ENCODE measurements around the gene LSM5.
"Not testable (repeated sequence)": the region's sequence is repeated elsewhere in the genome, so short reads cannot be mapped to it uniquely, and the experiment has no call there.

Gene LSM5

GRCh38 chr7:32470871-32471270 is 19.3 kb downstream of the LSM5 start:
- no peak for TF ChIP-seq ZFX (IDR thresholded peaks at IDR 0.05)
- TF ChIP-seq, protein P1, sequence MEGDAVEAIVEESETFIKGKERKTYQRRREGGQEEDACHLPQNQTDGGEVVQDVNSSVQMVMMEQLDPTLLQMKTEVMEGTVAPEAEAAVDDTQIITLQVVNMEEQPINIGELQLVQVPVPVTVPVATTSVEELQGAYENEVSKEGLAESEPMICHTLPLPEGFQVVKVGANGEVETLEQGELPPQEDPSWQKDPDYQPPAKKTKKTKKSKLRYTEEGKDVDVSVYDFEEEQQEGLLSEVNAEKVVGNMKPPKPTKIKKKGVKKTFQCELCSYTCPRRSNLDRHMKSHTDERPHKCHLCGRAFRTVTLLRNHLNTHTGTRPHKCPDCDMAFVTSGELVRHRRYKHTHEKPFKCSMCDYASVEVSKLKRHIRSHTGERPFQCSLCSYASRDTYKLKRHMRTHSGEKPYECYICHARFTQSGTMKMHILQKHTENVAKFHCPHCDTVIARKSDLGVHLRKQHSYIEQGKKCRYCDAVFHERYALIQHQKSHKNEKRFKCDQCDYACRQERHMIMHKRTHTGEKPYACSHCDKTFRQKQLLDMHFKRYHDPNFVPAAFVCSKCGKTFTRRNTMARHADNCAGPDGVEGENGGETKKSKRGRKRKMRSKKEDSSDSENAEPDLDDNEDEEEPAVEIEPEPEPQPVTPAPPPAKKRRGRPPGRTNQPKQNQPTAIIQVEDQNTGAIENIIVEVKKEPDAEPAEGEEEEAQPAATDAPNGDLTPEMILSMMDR (conservative IDR thresholded peaks at IDR 0.05) = no peak
- H3K27ac ChIP-seq = no peak overlapping the region

DNA sequence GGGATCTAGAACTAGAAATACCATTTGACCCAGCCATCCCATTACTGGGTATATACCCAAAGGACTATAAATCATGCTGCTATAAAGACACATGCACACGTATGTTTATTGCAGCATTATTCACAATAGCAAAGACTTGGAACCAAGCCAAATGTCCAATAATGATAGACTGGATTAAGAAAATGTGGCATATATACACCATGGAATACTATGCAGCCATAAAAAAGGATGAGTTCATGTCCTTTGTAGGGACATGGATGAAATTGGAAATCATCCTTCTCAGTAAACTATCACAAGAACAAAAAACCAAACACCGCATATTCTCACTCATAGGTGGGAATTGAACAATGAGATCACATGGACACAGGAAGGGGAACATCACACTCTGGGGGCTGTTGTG is 20.2 kb downstream of the LSM5 start:
- not testable (repeated sequence) for H3K27ac ChIP-seq

DNA sequence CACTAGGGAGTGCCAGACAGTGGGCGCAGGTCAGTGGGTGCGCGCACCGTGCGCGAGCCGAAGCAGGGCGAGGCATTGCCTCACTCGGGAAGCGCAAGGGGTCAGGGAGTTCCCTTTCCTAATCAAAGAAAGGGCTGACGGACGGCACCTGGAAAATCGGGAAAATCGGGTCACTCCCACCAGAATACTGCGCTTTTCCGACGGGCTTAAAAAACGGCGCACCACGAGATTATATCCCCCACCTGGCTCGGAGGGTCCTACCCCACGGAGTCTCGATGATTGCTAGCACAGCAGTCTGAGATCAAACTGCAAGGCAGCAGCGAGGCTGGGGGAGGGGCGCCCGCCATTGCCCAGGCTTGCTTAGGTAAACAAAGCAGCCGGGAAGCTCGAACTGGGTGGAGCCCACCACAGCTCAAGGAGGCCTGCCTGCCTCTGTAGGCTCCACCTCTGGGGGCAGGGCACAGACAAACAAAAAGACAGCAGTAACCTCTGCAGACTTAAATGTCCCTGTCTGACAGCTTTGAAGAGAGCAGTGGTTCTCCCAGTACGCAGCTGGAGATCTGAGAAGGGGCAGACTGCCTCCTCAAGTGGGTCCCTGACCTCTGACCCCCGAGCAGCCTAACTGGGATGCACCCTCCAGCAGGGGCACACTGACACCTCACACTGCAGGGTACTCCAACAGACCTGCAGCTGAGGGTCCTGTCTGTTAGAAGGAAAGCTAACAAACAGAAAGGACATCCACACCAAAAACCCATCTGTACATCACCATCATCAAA is 25.4 kb downstream of the LSM5 start:
- not testable (repeated sequence) for H3K27ac ChIP-seq

GRCh38 chr7:32462977-32463376 is 27.2 kb downstream of the LSM5 start:
- no peak overlapping the region; the same call in 1 of the 2 replicates for H3K27ac ChIP-seq
- TF ChIP-seq, protein P1 (conservative IDR thresholded peaks at IDR 0.05) = no peak
- no peak for TF ChIP-seq ZFX (IDR thresholded peaks at IDR 0.05)

- TF ChIP-seq, protein P1 (conservative IDR thresholded peaks at IDR 0.05) = no peak
- no peak for TF ChIP-seq ZFX (IDR thresholded peaks at IDR 0.05)
- no peak overlapping the region for H3K27ac ChIP-seq
These were observed 27.7 kb downstream of the LSM5 start for GRCh38 chr7:32462451-32462850.

- H3K27ac ChIP-seq = no peak overlapping the region
- no peak for TF ChIP-seq ZFX (IDR thresholded peaks at IDR 0.05)
- TF ChIP-seq, protein P1 (conservative IDR thresholded peaks at IDR 0.05) = no peak
These were observed 28.7 kb downstream of the LSM5 start for GRCh38 chr7:32461484-32461883.

- TF ChIP-seq, protein P1 (conservative IDR thresholded peaks at IDR 0.05) = no peak
- no peak for TF ChIP-seq ZFX (IDR thresholded peaks at IDR 0.05)
These were observed 30.4 kb downstream of the LSM5 start for GRCh38 chr7:32459788-32460187.

GRCh38 chr7:32458025-32458424 is 32.2 kb downstream of the LSM5 start:
- no peak overlapping the region for H3K27ac ChIP-seq
- TF ChIP-seq ZFX (IDR thresholded peaks at IDR 0.05) = no peak
- TF ChIP-seq, protein P1 (conservative IDR thresholded peaks at IDR 0.05) = no peak

More at GRCh38 chr7:32459788-32460187, 30.4 kb downstream of the LSM5 start:
- H3K27ac ChIP-seq = no peak overlapping the region

All from C4-2B (cell line).